GM12878 (cell line): ENCODE measurements around the gene PKP4. TPM values are rescaled to one million over a fixed set of nuclear protein-coding genes. Genes with fewer than 3 reads are reported as not detected.

ENCODE experiments used
- ATAC-seq: fragments of 200-7000 bp; cut with Tn5 transposase; 3 replicates; pipeline ENCODE4 v1.9.1; 2020; ENCODE audit warnings: mild to moderate bottlenecking, moderate library complexity
- BruUV-seq: library from RNA; stranded (reverse); fragments of 400-500 nt; replicated peaks from 2 replicates; lab custom pipeline; 2021; lab: Mats Ljungman, UMichigan
- CTCF ChIA-PET: fragments of 300-600 bp; sonication (Branson Sonifier 250); formaldehyde crosslinking; extraction: SDS; loops from one replicate; lab custom pipeline; 2021; ENCODE audit warnings: inconsistent platforms; lab: Yijun Ruan, JAX
- POLR2A ChIA-PET: fragments of 350-600 bp; formaldehyde crosslinking; extraction: SDS; loops from one replicate; lab custom pipeline; 2021; ENCODE audit warnings: inconsistent platforms; lab: Charles Lee
- RAD21 ChIA-PET: fragments of 300-600 bp; sonication (Branson Sonifier 250); formaldehyde crosslinking; loops from one replicate; lab custom pipeline; 2023; ENCODE audit warnings: antibody characterized with exemption; ENCODE audit not compliant: unreplicated experiment; lab: Charles Lee
- SMC1A ChIA-PET: fragments of 300-600 bp; sonication (Branson Sonifier 250); formaldehyde crosslinking; loops from one replicate; lab custom pipeline; 2023; ENCODE audit not compliant: unreplicated experiment, uncharacterized antibody; lab: Charles Lee
- DNase-seq: peaks from one replicate; pipeline ENCODE4 v3.0.0-alpha.2; 2011; ENCODE audit warnings: low read depth, low spot score
- FAIRE-seq: peaks from 3 replicates; lab custom pipeline; 2011; peaks lifted over from hg19 to GRCh38; lab: Jason Lieb, UNC
- H2AFZ ChIP-seq: 2 replicates; pipeline ENCODE4 v1.6.0; 2011; ENCODE audit warnings: low read depth, low read length, control low read depth; ENCODE audit not compliant: control insufficient read depth
- H3K27ac ChIP-seq: 2 replicates; pipeline ENCODE4 v1.5.1; 2011; ENCODE audit warnings: control low read depth; ENCODE audit not compliant: control insufficient read depth, insufficient read depth
- H3K27me3 ChIP-seq, 2 experiments: replicated peaks in 1 of 2; 2 replicates each; pipeline versions ENCODE4 v1.6.0 to v1.6.1; 2011; ENCODE audit warnings: low read length in 1 of 2; ENCODE audit not compliant: control insufficient read depth in 2 of 2, insufficient read depth in 2 of 2
- H3K36me3 ChIP-seq, 2 experiments: 2 replicates each; pipeline ENCODE4 v1.5.1; 2011; ENCODE audit warnings: low read length in 1 of 2; ENCODE audit not compliant: control insufficient read depth in 2 of 2, insufficient read depth in 2 of 2
- H3K4me1 ChIP-seq: 2 replicates; pipeline ENCODE4 v1.6.1; 2011; ENCODE audit warnings: mild to moderate bottlenecking, low read length, moderate library complexity, mixed read lengths; ENCODE audit not compliant: control insufficient read depth, insufficient read depth
- H3K4me2 ChIP-seq: 2 replicates; pipeline ENCODE4 v1.6.0; 2011; ENCODE audit warnings: control low read depth; ENCODE audit not compliant: control insufficient read depth, insufficient read depth
- H3K4me3 ChIP-seq: fragments of 200-600 bp; sonication (generic); 2 replicates; pipeline ENCODE4 v1.5.1; 2016
- H3K79me2 ChIP-seq: 2 replicates; pipeline ENCODE4 v1.6.0; 2011; ENCODE audit warnings: low read length; ENCODE audit not compliant: control insufficient read depth, insufficient read depth
- H3K9ac ChIP-seq: 2 replicates; pipeline ENCODE4 v1.8.0; 2011; ENCODE audit warnings: low read length, control low read depth, mixed read lengths; ENCODE audit not compliant: control insufficient read depth, insufficient read depth
- H3K9me3 ChIP-seq: replicated peaks from 3 replicates; pipeline ENCODE4 v1.5.1; 2011; ENCODE audit warnings: mild to moderate bottlenecking, low read length; ENCODE audit not compliant: control insufficient read depth, insufficient read depth
- H4K20me1 ChIP-seq: 2 replicates; pipeline ENCODE4 v1.6.0; 2011; ENCODE audit not compliant: control insufficient read depth, insufficient read depth
- CHD4 ChIP-seq: fragments of 200-600 bp; sonication (generic); IDR thresholded peaks from 2 replicates; pipeline ENCODE4 v1.6.1; 2016; ENCODE audit warnings: mild to moderate bottlenecking
- GABPA ChIP-seq: IDR thresholded peaks from 2 replicates; pipeline ENCODE4 v1.6.1; 2014; ENCODE audit warnings: antibody characterized with exemption, low read depth, mild to moderate bottlenecking, inconsistent platforms
- IKZF1 ChIP-seq: fragments of 450-650 bp; conservative IDR thresholded peaks from 2 replicates; pipeline ENCODE4 v1.6.1; 2017; ENCODE audit warnings: antibody characterized with exemption, mild to moderate bottlenecking
- NKRF ChIP-seq: fragments of 450-650 bp; conservative IDR thresholded peaks from 2 replicates; pipeline ENCODE4 v1.6.1; 2017; ENCODE audit warnings: mild to moderate bottlenecking, moderate library complexity
- POLR2A ChIP-seq: IDR thresholded peaks from 2 replicates; pipeline ENCODE4 v1.6.1; 2011; ENCODE audit warnings: low read depth, mild to moderate bottlenecking, low read length
- STAT1 ChIP-seq: fragments of 450-650 bp; conservative IDR thresholded peaks from 2 replicates; pipeline ENCODE4 v1.6.1; 2014; ENCODE audit warnings: antibody characterized with exemption, mild to moderate bottlenecking
- ZBTB33 ChIP-seq: fragments of 450-650 bp; IDR thresholded peaks from 2 replicates; pipeline ENCODE4 v1.6.1; 2017; ENCODE audit warnings: mild to moderate bottlenecking
- ZNF687 ChIP-seq: fragments of 450-650 bp; IDR thresholded peaks from 2 replicates; pipeline ENCODE4 v1.6.1; 2017; ENCODE audit warnings: mild to moderate bottlenecking, moderate library complexity
- WGBS: methylation state at CpG from one replicate; pipeline ENCODE4 v1.1.6; 2016; ENCODE audit warnings: low lambda C conversion rate; ENCODE audit not compliant: insufficient replicate concordance, insufficient coverage; ENCODE audit errors: missing lambda C conversion rate; 5-methylcytosine and 5-hydroxymethylcytosine counted together
- in situ Hi-C: fragments of 300-500 bp; cut with MboI; formaldehyde crosslinking; loops from 9 replicates; pipeline ENCODE4 v1.14.3; 2018; ENCODE audit warnings: mixed read lengths
- intact Hi-C: fragments of 100-400 bp; cut with micrococcal nuclease; formaldehyde crosslinking; loops from one replicate; pipeline ENCODE4 v1.14.2; 2022; ENCODE audit not compliant: unreplicated experiment
- polyA plus RNA-seq, 11 experiments: library from polyadenylated mRNA; depleted of rRNA in 4 of 11; unstranded in 6 of 11; stranded (reverse) in 5 of 11; fragments of >200 nt; fragmentation: Nextera tagmentation in 4 of 11; fragmentation: Illumina TruSeq in 1 of 11; extraction: Ambion mirVana in 4 of 11; extraction: Trizol in 1 of 11; gene quantifications; 1 replicate in 1 of 11; 2 replicates in 10 of 11; pipeline versions ENCODE4 v1.2.1 to v1.2.3, GENCODE V29; 2011 to 2016; ENCODE audit warnings: inconsistent platforms in 2 of 11, missing spikeins in 2 of 11, low read depth in 1 of 11
- total RNA-seq, 4 experiments: library from RNA; depleted of rRNA in 3 of 4; stranded (reverse); fragments of >200 nt in 3 of 4; fragmentation: Illumina TruSeq in 1 of 4; extraction: Trizol in 1 of 4; gene quantifications; 2 replicates each; pipeline versions ENCODE4 v1.2.1 to v1.2.3, GENCODE V29; 2013 to 2021
- TF ChIP-seq, protein P1 (sequence below): IDR thresholded peaks from 2 replicates; pipeline ENCODE4 v1.6.1; 2011; ENCODE audit warnings: borderline replicate concordance, low read depth, mild to moderate bottlenecking, moderate library complexity, low read length; ENCODE audit not compliant: insufficient read depth, poor library complexity, severe bottlenecking
- TF ChIP-seq, protein P2 (sequence below): IDR thresholded peaks from 2 replicates; pipeline ENCODE4 v1.6.1; 2011; ENCODE audit warnings: borderline replicate concordance, low read depth, mild to moderate bottlenecking, moderate library complexity, mixed read lengths, low read length; ENCODE audit not compliant: insufficient read depth; ENCODE audit errors: extremely low read length

The PKP4 gene
- total and polyA plus RNA-seq, 10 of the 15 experiments (the other 5 are each of a cell fraction or from before 2014, with no cell fraction given) = 4.8 to 35.8 (median 17.7) TPM

GRCh38 chr2:158649846-158650245, 193.1 kb downstream of the PKP4 start:
- ChIA-PET SMC1A (interaction anchor here (1.3 kb wide), 1 partner anchor 9 kb away, joined by 3 read pairs; no protein-coding TSS in a partner anchor), CTCF (no interaction called here), RAD21 (no interaction called here), POLR2A (no interaction called here)
- H3K79me2 ChIP-seq = no peaks in the 10 kb centered on the region
- no peak overlapping the region for H3K4me3 ChIP-seq
- no peak overlapping the region for H3K9ac ChIP-seq
- WGBS = 94% methylated on average over 2 of the region's 2 CpGs
- intact Hi-C loops = no loop called here
- H2AFZ ChIP-seq = no peak overlapping the region
- no peak for ATAC-seq
- H3K4me2 ChIP-seq = no peak overlapping the region
- BruUV-seq = no TSS peak
- in situ Hi-C loops = no loop called here
- no peak overlapping the region for H3K27ac ChIP-seq
- no peak for FAIRE-seq
- no peaks in the 10 kb centered on the region for H3K9me3 ChIP-seq
- no peak for DNase-seq
- no peaks in the 10 kb centered on the region for H4K20me1 ChIP-seq
- H3K27me3 ChIP-seq = no peaks in the 10 kb centered on the region
- no peaks in the 10 kb centered on the region for H3K36me3 ChIP-seq
- TF ChIP-seq NKRF (no peak), CHD4 (no peak), POLR2A (no peak), ZBTB33 (no peak), ZNF687 (no peak), STAT1 (no peak), IKZF1 (no peak), GABPA (no peak)
- TF ChIP-seq, protein P1, sequence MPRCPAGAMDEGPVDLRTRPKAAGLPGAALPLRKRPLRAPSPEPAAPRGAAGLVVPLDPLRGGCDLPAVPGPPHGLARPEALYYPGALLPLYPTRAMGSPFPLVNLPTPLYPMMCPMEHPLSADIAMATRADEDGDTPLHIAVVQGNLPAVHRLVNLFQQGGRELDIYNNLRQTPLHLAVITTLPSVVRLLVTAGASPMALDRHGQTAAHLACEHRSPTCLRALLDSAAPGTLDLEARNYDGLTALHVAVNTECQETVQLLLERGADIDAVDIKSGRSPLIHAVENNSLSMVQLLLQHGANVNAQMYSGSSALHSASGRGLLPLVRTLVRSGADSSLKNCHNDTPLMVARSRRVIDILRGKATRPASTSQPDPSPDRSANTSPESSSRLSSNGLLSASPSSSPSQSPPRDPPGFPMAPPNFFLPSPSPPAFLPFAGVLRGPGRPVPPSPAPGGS = no peak
- TF ChIP-seq, protein P2, sequence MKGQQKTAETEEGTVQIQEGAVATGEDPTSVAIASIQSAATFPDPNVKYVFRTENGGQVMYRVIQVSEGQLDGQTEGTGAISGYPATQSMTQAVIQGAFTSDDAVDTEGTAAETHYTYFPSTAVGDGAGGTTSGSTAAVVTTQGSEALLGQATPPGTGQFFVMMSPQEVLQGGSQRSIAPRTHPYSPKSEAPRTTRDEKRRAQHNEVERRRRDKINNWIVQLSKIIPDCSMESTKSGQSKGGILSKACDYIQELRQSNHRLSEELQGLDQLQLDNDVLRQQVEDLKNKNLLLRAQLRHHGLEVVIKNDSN = no peak
- no peaks in the 10 kb centered on the region for H3K4me1 ChIP-seq
